Testis (tissue), 3 donors: ENCODE measurements around the gene CCDC33. TPM values are rescaled to one million over a fixed set of nuclear protein-coding genes. Genes with fewer than 3 reads are reported as not detected.

ENCODE experiments used
- DNase-seq: peaks from one replicate; pipeline ENCODE4 v3.0.0-alpha.2; 2019
- H3K27ac ChIP-seq, 2 donors: fragments of 200-600 bp; sonication (generic); one replicate each; pipeline ENCODE4 v1.5.1; 2019
- H3K27me3 ChIP-seq: fragments of 200-600 bp; sonication (generic); one replicate; pipeline ENCODE4 v1.5.1; 2019
- H3K36me3 ChIP-seq: fragments of 200-600 bp; sonication (generic); one replicate; pipeline ENCODE4 v1.5.1; 2017; ENCODE audit warnings: low read depth; ENCODE audit errors: missing control alignments
- H3K4me1 ChIP-seq: fragments of 200-600 bp; sonication (generic); one replicate; pipeline ENCODE4 v1.5.1; 2019
- H3K4me3 ChIP-seq, 2 donors: fragments of 200-600 bp; sonication (generic); one replicate each; pipeline ENCODE4 v1.5.1; 2017 to 2019
- H3K9me3 ChIP-seq: fragments of 200-600 bp; sonication (generic); one replicate; pipeline ENCODE4 v1.5.1; 2017
- CTCF ChIP-seq, 3 experiments: fragments of 450-650 bp in 2 of 3; fragments of 200-600 bp in 1 of 3; sonication (generic) in 1 of 3; IDR thresholded peaks; one replicate each; pipeline ENCODE4 v1.5.1; 2016 to 2019; ENCODE audit warnings: antibody characterized with exemption in 3 of 3, mild to moderate bottlenecking in 2 of 3, moderate library complexity in 1 of 3
- POLR2A ChIP-seq: fragments of 450-650 bp; IDR thresholded peaks from one replicate; pipeline ENCODE4 v1.6.1; 2017; ENCODE audit warnings: antibody characterized with exemption, mild to moderate bottlenecking, moderate library complexity
- WGBS, 2 donors: methylation state at CpG; one replicate each; pipeline ENCODE4 v1.1.5; 2018; 5-methylcytosine and 5-hydroxymethylcytosine counted together
- intact Hi-C: fragments of 100-400 bp; cut with DNase I; formaldehyde crosslinking; loops from one replicate; pipeline ENCODE4 v1.15.1; 2023; ENCODE audit warnings: low total_unique reads
- polyA plus RNA-seq: library from polyadenylated mRNA; stranded (reverse); fragments of 350-450 nt; fragmentation: Illumina TruSeq; extraction: RNeasy Lipid Tissue Mini Kit (QIAGEN cat#74804); gene quantifications from one replicate; pipeline ENCODE4 v1.2.3, GENCODE V29; 2014; ENCODE audit warnings: low read depth, low replicate concordance; ENCODE audit not compliant: insufficient read depth
- total RNA-seq, 2 donors: library from RNA; depleted of rRNA; stranded (reverse); fragments of >200 nt; gene quantifications; one replicate each; pipeline ENCODE4 v1.2.3, GENCODE V29; 2016

Gene CCDC33
- total and polyA plus RNA-seq, 3 donors from 2014 or later: 11.6 to 41.3 (median 18.5) TPM

- Histone ChIP-seq H3K9me3 (no peaks in the 10 kb centered on the region), H3K36me3 (no peaks in the 10 kb centered on the region), H3K27ac (no peak overlapping the region), H3K4me3 (no peak overlapping the region), H3K4me1 (peaks cover 24% of the 10 kb centered on the region), H3K27me3 (no peaks in the 10 kb centered on the region)
- intact Hi-C loops: no loop called here
- 52 to 55% methylated on average over 4 of the region's 4 CpGs for WGBS, 2 donors
- TF ChIP-seq POLR2A (no peak), CTCF (IDR thresholded peaks at IDR 0.05) (no peak)
- DNase-seq: no peak
Measured at GRCh38 chr15:74209997-74210671, 26.0 kb upstream of the CCDC33 start.

GRCh38 chr15:74210729-74211128 is 25.4 kb upstream of the CCDC33 start:
- H3K27ac ChIP-seq: no peak overlapping the region
- intact Hi-C loops: no loop called here
- H3K4me1 ChIP-seq: peaks cover 24% of the 10 kb centered on the region

GRCh38 chr15:74211656-74212055 is 24.5 kb upstream of the CCDC33 start:
- H3K36me3 ChIP-seq: no peaks in the 10 kb centered on the region
- intact Hi-C loops: no loop called here
- no peaks in the 10 kb centered on the region for H3K9me3 ChIP-seq
- DNase-seq: no peak
- TF ChIP-seq CTCF (IDR thresholded peaks at IDR 0.05) (no peak), POLR2A (no peak)
- H3K27me3 ChIP-seq: no peaks in the 10 kb centered on the region
- H3K4me3 ChIP-seq: no peak overlapping the region
- H3K4me1 ChIP-seq: peaks cover 24% of the 10 kb centered on the region
- H3K27ac ChIP-seq: no peak overlapping the region
- WGBS, 2 donors: 89 to 94% methylated on average over 1 of the region's 1 CpG

More at GRCh38 chr15:74210729-74211128, 25.4 kb upstream of the CCDC33 start:
- no peaks in the 10 kb centered on the region for H3K9me3 ChIP-seq
- DNase-seq: no peak
- no peaks in the 10 kb centered on the region for H3K27me3 ChIP-seq
- no peaks in the 10 kb centered on the region for H3K36me3 ChIP-seq
- no peak overlapping the region for H3K4me3 ChIP-seq
- TF ChIP-seq POLR2A: no peak
- TF ChIP-seq CTCF (IDR thresholded peaks at IDR 0.05): no peak

- no peak overlapping the region for H3K4me3 ChIP-seq
- WGBS, 2 donors: 83 to 85% methylated on average over 9 of the region's 9 CpGs
- H3K27ac ChIP-seq: no peak overlapping the region
- no peaks in the 10 kb centered on the region for H3K36me3 ChIP-seq
- no peak for DNase-seq
- TF ChIP-seq CTCF (IDR thresholded peaks at IDR 0.05): no peak
- TF ChIP-seq POLR2A: no peak
- H3K9me3 ChIP-seq: no peaks in the 10 kb centered on the region
- intact Hi-C loops: no loop called here
- no peaks in the 10 kb centered on the region for H3K27me3 ChIP-seq
- peaks cover 16% of the 10 kb centered on the region for H3K4me1 ChIP-seq
Measured at GRCh38 chr15:74212494-74212893, 23.6 kb upstream of the CCDC33 start.

GRCh38 chr15:74213858-74214284 is 22.3 kb upstream of the CCDC33 start:
- intact Hi-C loops: no loop called here
- no peaks in the 10 kb centered on the region for H3K36me3 ChIP-seq
- H3K9me3 ChIP-seq: no peaks in the 10 kb centered on the region
- DNase-seq: no peak
- H3K4me1 ChIP-seq: peaks cover 5% of the 10 kb centered on the region
- WGBS, 2 donors: 62 to 72% methylated on average over 4 to 7 of the region's 7 CpGs
- no peak overlapping the region for H3K27ac ChIP-seq
- no peak overlapping the region for H3K4me3 ChIP-seq
- TF ChIP-seq CTCF (IDR thresholded peaks at IDR 0.05) (no peak), POLR2A (no peak)
- H3K27me3 ChIP-seq: no peaks in the 10 kb centered on the region
